ENCODE measurements around the gene ENC1.

DNA sequence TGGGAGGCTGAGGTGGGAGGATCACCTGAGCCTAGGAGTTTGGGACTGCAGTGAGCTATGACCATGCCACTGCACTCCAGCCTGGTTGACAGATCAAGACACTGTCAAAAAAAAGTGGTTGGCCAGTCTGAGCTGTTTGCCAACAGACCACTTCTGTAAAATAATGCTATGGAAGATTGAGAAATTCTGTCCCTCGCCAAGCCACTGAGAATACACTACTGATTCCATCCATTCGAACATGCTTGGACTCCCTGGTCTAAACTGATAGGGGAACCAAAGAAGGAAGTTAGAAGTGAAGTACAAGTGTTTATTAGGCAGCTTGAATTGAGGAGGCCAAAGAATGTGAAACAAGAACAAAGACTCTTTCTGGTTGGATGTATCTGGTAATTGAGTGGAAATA is 27.2 kb downstream of the ENC1 start:
- TF ChIP-seq, protein P1, sequence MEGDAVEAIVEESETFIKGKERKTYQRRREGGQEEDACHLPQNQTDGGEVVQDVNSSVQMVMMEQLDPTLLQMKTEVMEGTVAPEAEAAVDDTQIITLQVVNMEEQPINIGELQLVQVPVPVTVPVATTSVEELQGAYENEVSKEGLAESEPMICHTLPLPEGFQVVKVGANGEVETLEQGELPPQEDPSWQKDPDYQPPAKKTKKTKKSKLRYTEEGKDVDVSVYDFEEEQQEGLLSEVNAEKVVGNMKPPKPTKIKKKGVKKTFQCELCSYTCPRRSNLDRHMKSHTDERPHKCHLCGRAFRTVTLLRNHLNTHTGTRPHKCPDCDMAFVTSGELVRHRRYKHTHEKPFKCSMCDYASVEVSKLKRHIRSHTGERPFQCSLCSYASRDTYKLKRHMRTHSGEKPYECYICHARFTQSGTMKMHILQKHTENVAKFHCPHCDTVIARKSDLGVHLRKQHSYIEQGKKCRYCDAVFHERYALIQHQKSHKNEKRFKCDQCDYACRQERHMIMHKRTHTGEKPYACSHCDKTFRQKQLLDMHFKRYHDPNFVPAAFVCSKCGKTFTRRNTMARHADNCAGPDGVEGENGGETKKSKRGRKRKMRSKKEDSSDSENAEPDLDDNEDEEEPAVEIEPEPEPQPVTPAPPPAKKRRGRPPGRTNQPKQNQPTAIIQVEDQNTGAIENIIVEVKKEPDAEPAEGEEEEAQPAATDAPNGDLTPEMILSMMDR (conservative IDR thresholded peaks at IDR 0.05; ENCODE audit: low read depth, low read length) = no peak
- TF ChIP-seq MXI1 (IDR thresholded peaks at IDR 0.05; ENCODE audit: borderline replicate concordance, low read depth, low read length) (no peak), MAFK (IDR thresholded peaks at IDR 0.05; ENCODE audit: low read depth, low read length) (no peak), POLR2A (IDR thresholded peaks at IDR 0.05; ENCODE audit: low read depth, low read length) (no peak), FOS (IDR thresholded peaks at IDR 0.05; ENCODE audit: low read depth, low read length) (no peak), RFX5 (IDR thresholded peaks at IDR 0.05; ENCODE audit: low read depth, low read length) (no peak), SMC3 (IDR thresholded peaks at IDR 0.05; ENCODE audit: low read depth, low read length) (no peak), MAZ (IDR thresholded peaks at IDR 0.05; ENCODE audit: borderline replicate concordance, low read depth, low read length) (no peak), CHD1 (IDR thresholded peaks at IDR 0.05; ENCODE audit: low read depth, low read length) (no peak), RCOR1 (IDR thresholded peaks at IDR 0.05; ENCODE audit: insufficient replicate concordance, low read length) (no peak)
- TF ChIP-seq, protein P2, sequence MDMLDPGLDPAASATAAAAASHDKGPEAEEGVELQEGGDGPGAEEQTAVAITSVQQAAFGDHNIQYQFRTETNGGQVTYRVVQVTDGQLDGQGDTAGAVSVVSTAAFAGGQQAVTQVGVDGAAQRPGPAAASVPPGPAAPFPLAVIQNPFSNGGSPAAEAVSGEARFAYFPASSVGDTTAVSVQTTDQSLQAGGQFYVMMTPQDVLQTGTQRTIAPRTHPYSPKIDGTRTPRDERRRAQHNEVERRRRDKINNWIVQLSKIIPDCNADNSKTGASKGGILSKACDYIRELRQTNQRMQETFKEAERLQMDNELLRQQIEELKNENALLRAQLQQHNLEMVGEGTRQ (IDR thresholded peaks at IDR 0.05; ENCODE audit: low read depth, low read length) = no peak

All from IMR-90 (cell line).